Stomach (tissue), 9 donors: ENCODE results near the gene CLEC1A. TPM values are rescaled to one million over a fixed set of nuclear protein-coding genes. Genes with fewer than 3 reads are reported as not detected.

Experiments
- DNase-seq, 2 donors: peaks; one replicate each; pipeline versions ENCODE4 v3.0.0 to v3.0.0-alpha.2; 2013 to 2019
- H3K27ac ChIP-seq, 5 donors: fragments of 200-600 bp in 4 of 5; sonication (generic) in 4 of 5; one replicate each; pipeline ENCODE4 v1.5.1; 2013 to 2019; ENCODE audit warnings: mild to moderate bottlenecking in 1 of 5, moderate library complexity in 1 of 5
- H3K27me3 ChIP-seq, 3 donors: fragments of 200-600 bp; sonication (generic); one replicate each; pipeline ENCODE4 v1.5.1; 2017 to 2019; ENCODE audit warnings: mixed run types in 1 of 3
- H3K36me3 ChIP-seq, 4 donors: fragments of 200-600 bp; sonication (generic); 1 replicate in 3 of 4; 2 replicates in 1 of 4; pipeline ENCODE4 v1.5.1; 2016 to 2019
- H3K4me1 ChIP-seq, 4 donors: fragments of 200-600 bp; sonication (generic); one replicate each; pipeline ENCODE4 v1.5.1; 2016 to 2019
- H3K4me3 ChIP-seq, 4 donors: fragments of 200-600 bp; sonication (generic) in 3 of 4; one replicate each; pipeline ENCODE4 v1.5.1; 2016 to 2019; ENCODE audit warnings: mild to moderate bottlenecking in 1 of 4
- H3K9me3 ChIP-seq, 4 donors: fragments of 200-600 bp; sonication (generic); one replicate each; pipeline ENCODE4 v1.5.1; 2016 to 2019
- CTCF ChIP-seq, 7 experiments: fragments of 450-650 bp in 4 of 7; fragments of 200-600 bp in 3 of 7; sonication (generic) in 3 of 7; IDR thresholded peaks; one replicate each; pipeline ENCODE4 v1.5.1; 2016 to 2019; ENCODE audit warnings: antibody characterized with exemption in 7 of 7, control low read depth in 2 of 7, mild to moderate bottlenecking in 1 of 7
- EP300 ChIP-seq: sonication (generic); formaldehyde crosslinking; IDR thresholded peaks from one replicate; pipeline ENCODE4 v1.6.1; 2017; ENCODE audit warnings: antibody characterized with exemption
- POLR2A ChIP-seq, 4 donors: fragments of 450-650 bp; IDR thresholded peaks; one replicate each; pipeline ENCODE4 v1.6.1; 2016; ENCODE audit warnings: antibody characterized with exemption in 4 of 4, control low read depth in 2 of 4, mild to moderate bottlenecking in 1 of 4, moderate library complexity in 1 of 4
- POLR2AphosphoS5 ChIP-seq, 3 donors: sonication (generic); formaldehyde crosslinking; IDR thresholded peaks; one replicate each; pipeline ENCODE4 v1.6.1; 2016; ENCODE audit warnings: antibody characterized with exemption in 3 of 3
- WGBS, 5 donors: extraction: QIAGEN DNeasy Blood & Tissue Kit in 3 of 5; methylation state at CpG; one replicate each; pipeline versions ENCODE4 v1.1.5 to v1.1.7; 2013 to 2018; 5-methylcytosine and 5-hydroxymethylcytosine counted together
- intact Hi-C: fragments of 100-400 bp; cut with DNase I; formaldehyde crosslinking; loops from one replicate; pipeline ENCODE4 v1.15.1; 2023; ENCODE audit warnings: low total_unique reads
- polyA plus RNA-seq, 3 donors: library from polyadenylated mRNA; stranded (reverse); fragments of 200-250 nt; gene quantifications; one replicate each; pipeline ENCODE4 v1.2.3, GENCODE V29; 2013
- total RNA-seq, 5 donors: library from RNA; depleted of rRNA; stranded (reverse); fragments of >200 nt; gene quantifications; one replicate each; pipeline versions ENCODE4 v1.1.0 to v1.2.3, GENCODE V29; 2014 to 2016
- donor health status: healthy with polysubstance abuse.
- donor health status: Bipolar disorder and iron deficiency.
- donor health status: healthy.

The CLEC1A gene
- total and polyA plus RNA-seq, 8 donors = 0.46 to 4.6 (median 0.96) TPM; not detected in 2

- 59 to 100% (median 62%) methylated on average over 1 to 2 of the region's 2 CpGs for WGBS, 5 donors
- H3K4me1 ChIP-seq = peaks cover 0 to 25% (median 13%) of the 10 kb centered on the region in 4 donors
- intact Hi-C loops = no loop called here
- H3K27ac ChIP-seq = no peak overlapping the region
- TF ChIP-seq POLR2AphosphoS5 (IDR thresholded peaks at IDR 0.05) = no peak
- TF ChIP-seq POLR2A (IDR thresholded peaks at IDR 0.05) = no peak
- no peak for TF ChIP-seq CTCF (IDR thresholded peaks at IDR 0.05)
- no peak for TF ChIP-seq EP300
- DNase-seq = no peak
- H3K27me3 ChIP-seq = peaks cover 0 to 5% (median 0%) of the 10 kb centered on the region in 3 donors
- H3K36me3 ChIP-seq = no peaks in the 10 kb centered on the region
- no peak overlapping the region for H3K4me3 ChIP-seq
- no peaks in the 10 kb centered on the region for H3K9me3 ChIP-seq
These were observed 3.5 kb upstream of the CLEC1A start for GRCh38 chr12:10102322-10102721.

- no peak for DNase-seq
- Histone ChIP-seq H3K4me1 (peaks cover 0 to 25% (median 13%) of the 10 kb centered on the region in 4 donors), H3K27ac (peak overlapping the region in 2 of 5 donors; percentile 2 to 75), H3K4me3 (no peak overlapping the region), H3K27me3 (peaks cover 0 to 5% (median 0%) of the 10 kb centered on the region in 3 donors), H3K36me3 (no peaks in the 10 kb centered on the region), H3K9me3 (no peaks in the 10 kb centered on the region)
- TF ChIP-seq EP300 = no peak
- TF ChIP-seq CTCF (IDR thresholded peaks at IDR 0.05) = no peak
- TF ChIP-seq POLR2AphosphoS5 (IDR thresholded peaks at IDR 0.05) = no peak
- no peak for TF ChIP-seq POLR2A (IDR thresholded peaks at IDR 0.05)
- intact Hi-C loops = no loop called here
- 54 to 85% (median 67%) methylated on average over 1 of the region's 1 CpG for WGBS, 5 donors
These were observed 2.9 kb upstream of the CLEC1A start for GRCh38 chr12:10101648-10102220.

GRCh38 chr12:10101042-10101579, 2.3 kb upstream of the CLEC1A start:
- no peak for TF ChIP-seq EP300
- no peak for TF ChIP-seq POLR2A (IDR thresholded peaks at IDR 0.05)
- TF ChIP-seq CTCF (IDR thresholded peaks at IDR 0.05) = no peak
- TF ChIP-seq POLR2AphosphoS5 (IDR thresholded peaks at IDR 0.05) = no peak
- Histone ChIP-seq H3K36me3 (no peaks in the 10 kb centered on the region), H3K9me3 (no peaks in the 10 kb centered on the region), H3K27me3 (peaks cover 0 to 5% (median 0%) of the 10 kb centered on the region in 3 donors), H3K27ac (peak overlapping the region in 3 of 5 donors; percentile 38 to 75 (median 40)), H3K4me1 (peaks cover 0 to 25% (median 13%) of the 10 kb centered on the region in 4 donors), H3K4me3 (no peak overlapping the region)
- peak in 1 of 2 donors; percentile 72 for DNase-seq
- 48 to 71% (median 62%) methylated on average over 5 of the region's 5 CpGs for WGBS, 5 donors
- intact Hi-C loops = no loop called here

- 43 to 65% (median 62%) methylated on average over 3 of the region's 3 CpGs for WGBS, 5 donors
These were observed 1.3 kb downstream of the CLEC1A start for GRCh38 chr12:10097521-10097920.

More at GRCh38 chr12:10097521-10097920, 1.3 kb downstream of the CLEC1A start:
- H3K36me3 ChIP-seq = no peaks in the 10 kb centered on the region
- H3K9me3 ChIP-seq = no peaks in the 10 kb centered on the region
- peak in 1 of 2 donors; percentile 29 for DNase-seq
- intact Hi-C loops = no loop called here
- peaks cover 0 to 5% (median 0%) of the 10 kb centered on the region in 3 donors for H3K27me3 ChIP-seq
- H3K4me3 ChIP-seq = no peak overlapping the region
- TF ChIP-seq EP300 (no peak), CTCF (IDR thresholded peaks at IDR 0.05) (no peak), POLR2AphosphoS5 (IDR thresholded peaks at IDR 0.05) (no peak), POLR2A (IDR thresholded peaks at IDR 0.05) (no peak)
- H3K27ac ChIP-seq = peak overlapping the region in 3 of 5 donors; percentile 19 to 75 (median 63)
- H3K4me1 ChIP-seq = peaks cover 0 to 25% (median 13%) of the 10 kb centered on the region in 4 donors
